ENCODE data around the gene PRKAG2. TPM values are rescaled to one million over a fixed set of nuclear protein-coding genes. Genes with fewer than 3 reads are reported as not detected.
A peak's percentile ranks its signal among the peaks of the same experiment; 100 is the strongest.

Gene PRKAG2
- total RNA-seq, 2 donors from 2014 or later: 21.6 to 31.7 TPM

GRCh38 chr7:151704299-151704959 lies 172.5 kb downstream of the PRKAG2 start:
- no peak overlapping the region for H3K27ac Mint-ChIP-seq
- no peaks in the 10 kb centered on the region for H3K27me3 Mint-ChIP-seq
- H3K36me3 Mint-ChIP-seq (ENCODE audit: low read depth): no peaks in the 10 kb centered on the region
- H3K9me3 Mint-ChIP-seq: no peaks in the 10 kb centered on the region
- no peak for ATAC-seq (replicated peaks)
- H3K4me3 Mint-ChIP-seq: no peak overlapping the region
- peaks cover 3% of the 10 kb centered on the region for H3K4me1 Mint-ChIP-seq

GRCh38 chr7:151702961-151703360 lies 174.0 kb downstream of the PRKAG2 start:
- no peaks in the 10 kb centered on the region for H3K36me3 Mint-ChIP-seq (ENCODE audit: low read depth)
- no peak overlapping the region for H3K27ac Mint-ChIP-seq
- H3K4me3 Mint-ChIP-seq: no peak overlapping the region
- H3K27me3 Mint-ChIP-seq: no peaks in the 10 kb centered on the region
- no peak for ATAC-seq (replicated peaks)
- H3K4me1 Mint-ChIP-seq: peaks cover 4% of the 10 kb centered on the region
- H3K9me3 Mint-ChIP-seq: no peaks in the 10 kb centered on the region

DNA sequence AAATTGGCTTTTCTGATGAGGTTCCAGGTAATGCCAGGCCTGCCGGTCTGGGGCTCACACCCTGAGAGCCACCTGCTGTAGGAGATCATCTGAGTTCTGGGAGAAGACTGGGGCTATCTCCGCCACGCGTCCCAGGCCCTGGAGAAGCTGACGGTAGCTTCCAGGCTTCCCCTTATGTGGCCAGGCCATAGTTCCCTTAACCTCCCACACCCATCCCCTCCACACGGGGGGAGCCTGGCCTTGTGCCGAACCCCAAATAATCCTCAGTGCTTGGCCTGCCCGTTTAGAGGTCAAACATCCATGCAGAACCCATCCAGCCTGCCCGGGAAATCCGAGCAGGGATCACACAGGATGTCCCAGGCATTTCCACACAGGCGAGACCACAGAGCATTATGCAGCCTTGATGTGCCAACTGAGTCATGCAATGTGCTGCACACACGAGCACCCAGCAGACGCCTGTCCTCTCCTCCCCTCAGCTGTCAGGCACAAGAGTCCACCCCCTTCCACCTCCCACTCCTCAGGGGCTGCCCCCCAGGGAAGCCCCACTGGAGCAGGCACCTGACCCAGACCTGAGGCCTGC lies 176.2 kb downstream of the PRKAG2 start:
- Mint-ChIP-seq H3K4me1 (peaks cover 4% of the 10 kb centered on the region), H3K27me3 (no peaks in the 10 kb centered on the region), H3K9me3 (no peaks in the 10 kb centered on the region), H3K4me3 (no peak overlapping the region), H3K27ac (no peak overlapping the region), H3K36me3 (ENCODE audit: low read depth) (no peaks in the 10 kb centered on the region)
- ATAC-seq (replicated peaks): no peak

DNA sequence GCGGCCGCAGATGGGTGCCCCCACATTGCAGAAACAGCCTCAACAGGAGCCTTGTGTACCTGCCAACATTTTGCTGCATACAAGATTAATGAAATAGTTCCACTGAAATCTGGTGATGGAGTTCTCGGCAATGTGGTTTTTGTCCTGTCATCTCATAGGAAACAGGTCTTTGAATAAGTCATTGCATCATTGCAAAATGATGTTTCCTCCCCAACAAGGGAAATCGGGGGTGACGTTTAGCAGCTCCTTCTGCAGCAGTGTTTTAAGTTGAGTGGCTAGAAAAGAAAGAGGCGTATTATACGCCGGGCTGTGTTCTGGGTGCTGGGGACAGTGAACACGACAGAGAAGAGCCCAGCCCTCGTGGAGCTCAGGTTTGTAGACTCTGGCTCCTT lies 177.0 kb downstream of the PRKAG2 start:
- Mint-ChIP-seq H3K27me3 (no peaks in the 10 kb centered on the region), H3K4me1 (peaks cover 4% of the 10 kb centered on the region), H3K36me3 (ENCODE audit: low read depth) (no peaks in the 10 kb centered on the region), H3K9me3 (no peaks in the 10 kb centered on the region), H3K27ac (no peak overlapping the region), H3K4me3 (no peak overlapping the region)
- ATAC-seq (replicated peaks): no peak

GRCh38 chr7:151699147-151699927 lies 177.6 kb downstream of the PRKAG2 start:
- Mint-ChIP-seq H3K4me1 (peaks cover 7% of the 10 kb centered on the region), H3K27me3 (no peaks in the 10 kb centered on the region), H3K9me3 (no peaks in the 10 kb centered on the region), H3K36me3 (ENCODE audit: low read depth) (no peaks in the 10 kb centered on the region), H3K27ac (no peak overlapping the region), H3K4me3 (no peak overlapping the region)
- no peak for ATAC-seq (replicated peaks)

- H3K27me3 Mint-ChIP-seq: no peaks in the 10 kb centered on the region
- no peak for ATAC-seq (replicated peaks)
- H3K36me3 Mint-ChIP-seq (ENCODE audit: low read depth): no peaks in the 10 kb centered on the region
- no peak overlapping the region for H3K4me3 Mint-ChIP-seq
- H3K4me1 Mint-ChIP-seq: peaks cover 9% of the 10 kb centered on the region
- H3K9me3 Mint-ChIP-seq: no peaks in the 10 kb centered on the region
- peak overlapping the region; percentile 64 for H3K27ac Mint-ChIP-seq
These were observed 179.0 kb downstream of the PRKAG2 start for GRCh38 chr7:151697942-151698341.

DNA sequence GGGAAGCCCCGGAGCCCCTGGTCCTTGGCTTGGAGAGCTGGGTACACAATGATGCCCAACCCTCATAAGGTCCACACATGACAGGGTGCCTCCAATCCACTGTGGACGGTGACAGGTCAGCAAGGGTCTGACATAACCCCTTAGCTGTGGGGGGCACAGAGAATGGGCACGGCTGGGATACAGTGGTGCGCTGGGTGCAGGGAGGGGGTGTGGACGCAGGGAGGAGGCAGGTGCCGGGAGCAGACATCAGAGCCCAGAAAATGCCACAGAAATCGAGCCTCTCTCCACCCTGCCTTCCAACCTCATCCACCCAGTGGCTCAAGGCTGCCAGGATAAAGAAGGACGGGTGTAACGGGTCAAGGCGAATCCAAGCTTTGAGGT lies 179.4 kb downstream of the PRKAG2 start:
- Mint-ChIP-seq H3K27me3 (no peaks in the 10 kb centered on the region), H3K4me1 (peaks cover 9% of the 10 kb centered on the region), H3K27ac (no peak overlapping the region), H3K4me3 (no peak overlapping the region), H3K36me3 (ENCODE audit: low read depth) (no peaks in the 10 kb centered on the region), H3K9me3 (no peaks in the 10 kb centered on the region)
- no peak for ATAC-seq (replicated peaks)

GRCh38 chr7:151696721-151697514 lies 180.0 kb downstream of the PRKAG2 start:
- H3K4me1 Mint-ChIP-seq: peaks cover 9% of the 10 kb centered on the region
- no peaks in the 10 kb centered on the region for H3K27me3 Mint-ChIP-seq
- H3K4me3 Mint-ChIP-seq: no peak overlapping the region
- H3K27ac Mint-ChIP-seq: no peak overlapping the region
- no peak for ATAC-seq (replicated peaks)
- H3K36me3 Mint-ChIP-seq (ENCODE audit: low read depth): no peaks in the 10 kb centered on the region
- H3K9me3 Mint-ChIP-seq: no peaks in the 10 kb centered on the region

- Mint-ChIP-seq H3K9me3 (no peaks in the 10 kb centered on the region), H3K4me1 (peaks cover 9% of the 10 kb centered on the region), H3K4me3 (no peak overlapping the region), H3K27ac (no peak overlapping the region), H3K36me3 (ENCODE audit: low read depth) (no peaks in the 10 kb centered on the region), H3K27me3 (no peaks in the 10 kb centered on the region)
- ATAC-seq (replicated peaks): no peak
These were observed 180.9 kb downstream of the PRKAG2 start for GRCh38 chr7:151695951-151696541.

GRCh38 chr7:151694828-151695580 lies 181.9 kb downstream of the PRKAG2 start:
- H3K4me1 Mint-ChIP-seq: peaks cover 9% of the 10 kb centered on the region
- no peak overlapping the region for H3K27ac Mint-ChIP-seq
- H3K36me3 Mint-ChIP-seq (ENCODE audit: low read depth): no peaks in the 10 kb centered on the region
- H3K27me3 Mint-ChIP-seq: no peaks in the 10 kb centered on the region
- H3K4me3 Mint-ChIP-seq: no peak overlapping the region
- no peaks in the 10 kb centered on the region for H3K9me3 Mint-ChIP-seq
- ATAC-seq (replicated peaks): no peak

DNA sequence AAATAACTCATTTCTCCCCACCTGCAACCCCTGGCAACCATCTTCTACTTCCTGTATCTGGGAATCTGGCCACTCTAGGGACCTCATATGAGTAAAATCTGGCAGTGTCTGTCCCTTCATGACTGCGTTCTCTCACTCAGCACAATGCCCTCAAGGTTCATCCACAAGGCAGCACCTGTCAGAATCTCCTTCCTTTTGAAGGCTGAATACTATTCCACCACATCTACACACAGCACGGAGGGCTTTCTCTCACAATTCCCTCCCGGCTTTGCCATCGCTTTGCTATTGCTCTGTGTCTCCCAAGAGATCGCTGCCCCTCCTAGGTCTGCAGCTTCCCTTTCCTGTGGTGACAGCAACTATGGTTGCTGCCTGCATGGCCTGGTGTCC lies 182.5 kb downstream of the PRKAG2 start:
- no peaks in the 10 kb centered on the region for H3K36me3 Mint-ChIP-seq (ENCODE audit: low read depth)
- ATAC-seq (replicated peaks): no peak
- H3K4me1 Mint-ChIP-seq: peaks cover 7% of the 10 kb centered on the region
- no peaks in the 10 kb centered on the region for H3K27me3 Mint-ChIP-seq
- no peaks in the 10 kb centered on the region for H3K9me3 Mint-ChIP-seq
- H3K4me3 Mint-ChIP-seq: no peak overlapping the region
- peak overlapping the region; percentile 48 for H3K27ac Mint-ChIP-seq

GRCh38 chr7:151693140-151693539 lies 183.8 kb downstream of the PRKAG2 start:
- H3K4me3 Mint-ChIP-seq: no peak overlapping the region
- H3K27me3 Mint-ChIP-seq: no peaks in the 10 kb centered on the region
- H3K36me3 Mint-ChIP-seq (ENCODE audit: low read depth): no peaks in the 10 kb centered on the region
- ATAC-seq (replicated peaks): no peak
- H3K27ac Mint-ChIP-seq: no peak overlapping the region
- H3K9me3 Mint-ChIP-seq: no peaks in the 10 kb centered on the region
- peaks cover 6% of the 10 kb centered on the region for H3K4me1 Mint-ChIP-seq

DNA sequence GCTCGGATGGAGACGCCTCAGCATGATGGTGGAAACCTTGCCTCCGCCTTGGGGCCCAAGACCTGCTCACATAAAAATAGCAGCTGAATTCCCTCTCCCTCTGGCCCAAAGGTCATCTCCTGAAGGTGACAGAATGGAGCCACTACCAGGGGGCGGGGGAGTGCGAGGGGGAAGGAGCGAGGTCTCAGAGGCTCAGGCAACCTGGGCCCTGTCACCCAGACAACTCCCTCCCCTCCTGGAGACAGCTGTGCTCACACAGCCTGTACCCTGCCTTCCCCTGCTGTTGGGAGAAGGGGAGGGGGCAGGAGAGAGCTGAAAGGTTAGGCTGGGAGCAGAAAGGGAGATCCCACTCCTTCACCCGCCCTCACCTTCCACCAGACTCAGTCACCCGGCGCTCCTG lies 184.2 kb downstream of the PRKAG2 start:
- Mint-ChIP-seq H3K27me3 (no peaks in the 10 kb centered on the region), H3K4me3 (no peak overlapping the region), H3K4me1 (peaks cover 6% of the 10 kb centered on the region), H3K9me3 (no peaks in the 10 kb centered on the region), H3K36me3 (ENCODE audit: low read depth) (no peaks in the 10 kb centered on the region), H3K27ac (no peak overlapping the region)
- no peak for ATAC-seq (replicated peaks)

DNA sequence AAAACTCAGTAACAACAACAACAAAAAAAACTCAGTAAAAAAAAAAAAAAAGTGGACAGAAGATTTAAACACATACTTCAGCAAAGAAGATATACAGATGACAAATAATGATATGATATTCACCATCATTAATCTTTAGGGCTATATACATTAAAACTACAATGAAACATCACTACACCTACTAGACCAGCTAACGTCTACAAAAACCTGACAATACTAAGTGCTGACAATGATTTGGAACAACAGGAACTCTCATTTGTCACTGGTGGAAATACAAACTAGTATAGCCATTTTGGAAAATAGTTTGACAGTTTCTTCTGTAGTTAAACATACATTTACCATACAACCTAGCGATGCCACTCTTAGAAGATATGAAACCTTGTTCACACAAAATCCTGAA lies 185.5 kb downstream of the PRKAG2 start:
- no peaks in the 10 kb centered on the region for H3K36me3 Mint-ChIP-seq (ENCODE audit: low read depth)
- H3K9me3 Mint-ChIP-seq: no peaks in the 10 kb centered on the region
- peaks cover 6% of the 10 kb centered on the region for H3K4me1 Mint-ChIP-seq
- H3K27ac Mint-ChIP-seq: no peak overlapping the region
- H3K27me3 Mint-ChIP-seq: no peaks in the 10 kb centered on the region
- no peak for ATAC-seq (replicated peaks)
- H3K4me3 Mint-ChIP-seq: no peak overlapping the region
